ENCODE data around the gene DNMT3A. TPM values are rescaled to one million over a fixed set of nuclear protein-coding genes. Genes with fewer than 3 reads are reported as not detected.

The DNMT3A gene
- total RNA-seq, 1 donor from 2014 or later, result 63.0 TPM

DNA sequence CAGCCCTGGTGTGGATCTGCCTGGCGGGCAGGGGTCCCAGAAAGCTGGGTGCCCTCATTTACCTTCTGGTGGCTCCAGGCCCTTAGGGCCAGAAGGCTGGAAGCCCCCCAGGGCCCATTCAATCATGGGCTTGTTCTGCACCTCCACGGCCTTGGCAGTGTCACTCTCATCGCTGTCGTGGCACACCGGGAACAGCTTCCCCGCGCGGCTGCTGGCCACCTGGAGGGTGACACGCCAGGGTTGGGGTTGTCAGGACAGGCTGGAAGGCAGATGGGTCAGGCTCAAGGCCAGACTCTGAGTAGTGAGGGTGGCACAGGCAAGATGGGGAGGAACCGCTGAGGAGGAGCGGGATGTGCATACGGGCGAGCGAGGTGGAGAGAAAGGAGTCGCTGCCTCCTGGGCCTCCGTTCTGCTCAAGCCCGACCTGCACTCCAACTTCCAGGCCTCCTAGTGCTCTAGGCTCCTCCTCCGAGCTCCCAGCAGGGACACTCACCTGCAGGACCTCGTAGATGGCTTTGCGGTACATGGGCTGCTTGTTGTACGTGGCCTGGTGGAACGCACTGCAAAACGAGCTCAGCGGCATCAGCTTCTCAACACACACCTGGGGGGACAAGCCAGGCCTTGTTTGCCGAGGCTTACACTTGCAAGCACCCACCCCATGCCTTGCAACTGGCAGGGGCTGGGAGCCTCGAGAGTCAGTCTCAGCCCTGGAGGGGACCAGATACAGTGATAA, 95.0 kb downstream of the DNMT3A start:
- intact Hi-C loops (cut with micrococcal nuclease), result no loop called here

DNA sequence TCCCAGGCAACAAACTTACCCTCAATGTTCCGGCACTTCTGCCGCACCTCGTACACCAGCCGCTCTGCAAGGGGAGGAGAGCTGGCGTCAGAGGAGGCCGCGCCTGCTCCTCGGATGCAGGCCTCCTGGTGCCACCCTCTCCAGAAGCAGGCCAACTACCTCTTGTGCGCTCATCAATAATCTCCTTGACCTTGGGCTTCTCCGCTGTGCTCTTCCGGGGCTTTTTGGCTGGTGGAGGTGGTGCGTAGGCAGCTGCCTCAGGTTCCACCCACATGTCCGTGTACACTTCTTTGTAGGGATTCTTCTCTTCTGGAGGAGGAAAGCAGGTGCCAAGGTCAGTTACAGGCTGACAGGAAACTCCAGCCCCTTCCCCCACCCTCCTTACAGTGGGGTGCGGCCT, 95.7 kb downstream of the DNMT3A start:
- intact Hi-C loops (cut with micrococcal nuclease), result no loop called here

DNA sequence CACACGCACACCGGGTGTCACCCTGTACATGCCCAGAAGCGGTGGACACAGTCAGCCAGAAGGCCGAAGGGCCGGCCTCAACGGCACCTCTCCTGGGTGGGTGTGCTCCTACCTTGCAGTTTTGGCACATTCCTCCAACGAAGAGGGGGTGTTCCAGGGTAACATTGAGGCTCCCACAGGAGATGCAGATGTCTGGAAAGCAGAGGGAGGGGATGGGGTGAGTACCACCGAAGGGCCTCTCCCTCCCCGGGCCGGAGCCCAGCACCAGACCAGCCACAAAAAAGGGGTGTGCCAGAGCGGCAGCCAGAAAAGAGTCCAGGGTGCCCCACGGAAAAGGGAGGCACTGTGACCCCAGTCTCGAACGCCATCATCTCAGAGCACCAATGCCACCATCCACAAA, 96.6 kb downstream of the DNMT3A start:
- intact Hi-C loops (cut with micrococcal nuclease), result no loop called here

DNA sequence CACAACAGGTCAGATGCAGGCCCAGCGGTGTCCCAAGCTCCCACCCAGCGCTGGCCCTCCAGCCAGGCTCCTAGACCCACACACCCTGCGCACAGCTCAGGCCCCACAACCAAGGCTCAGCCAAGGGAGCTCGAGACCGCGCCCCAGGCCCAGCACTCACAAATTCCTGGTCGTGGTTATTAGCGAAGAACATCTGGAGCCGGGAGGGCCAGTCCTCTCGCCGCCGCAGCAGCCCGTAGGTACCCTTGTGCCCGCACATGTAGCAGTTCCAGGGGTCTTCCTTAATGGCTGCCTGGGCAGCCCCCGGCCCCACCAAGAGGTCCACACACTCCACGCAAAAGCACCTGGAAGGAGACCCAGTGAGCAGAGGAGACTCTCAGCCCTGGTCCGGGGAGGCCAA, 97.7 kb downstream of the DNMT3A start:
- intact Hi-C loops (cut with micrococcal nuclease), result no loop called here

DNA sequence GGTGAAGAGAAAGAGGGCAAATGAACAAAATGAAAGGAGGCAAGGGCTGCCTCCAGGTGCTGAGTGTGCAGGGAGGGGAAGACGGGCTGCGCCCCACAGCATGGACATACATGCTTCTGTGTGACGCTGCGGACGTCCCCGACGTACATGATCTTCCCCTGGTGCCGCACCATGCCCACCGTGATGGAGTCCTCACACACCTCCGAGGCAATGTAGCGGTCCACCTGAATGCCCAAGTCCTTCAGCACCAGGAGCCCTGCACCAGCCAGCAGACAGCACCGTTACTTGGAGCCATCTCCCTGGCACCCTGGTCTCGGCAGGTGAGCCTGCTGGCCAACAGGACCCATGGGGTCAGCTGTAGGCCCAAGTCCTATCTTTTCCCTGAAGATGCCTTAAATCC, 100.3 kb downstream of the DNMT3A start:
- intact Hi-C loops (cut with micrococcal nuclease), result no loop called here

DNA sequence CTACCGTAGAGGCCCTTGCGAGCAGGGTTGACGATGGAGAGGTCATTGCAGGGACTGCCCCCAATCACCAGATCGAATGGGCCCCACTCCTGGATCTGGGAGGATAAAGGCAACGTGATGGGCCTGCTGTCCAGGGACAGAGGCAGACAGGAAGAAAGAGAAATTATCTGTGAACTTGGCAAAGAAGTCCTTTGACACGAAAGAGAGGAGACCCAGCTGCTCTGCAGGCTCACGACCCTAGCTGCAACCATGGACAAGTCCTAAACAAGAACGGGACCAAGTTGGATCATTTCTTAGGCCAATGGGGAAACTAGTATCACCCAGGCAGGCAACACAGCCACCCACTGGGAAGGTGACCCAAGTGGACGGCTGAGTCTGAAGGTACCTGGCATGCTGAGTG, 101.1 kb downstream of the DNMT3A start:
- intact Hi-C loops (cut with micrococcal nuclease), result no loop called here

DNA sequence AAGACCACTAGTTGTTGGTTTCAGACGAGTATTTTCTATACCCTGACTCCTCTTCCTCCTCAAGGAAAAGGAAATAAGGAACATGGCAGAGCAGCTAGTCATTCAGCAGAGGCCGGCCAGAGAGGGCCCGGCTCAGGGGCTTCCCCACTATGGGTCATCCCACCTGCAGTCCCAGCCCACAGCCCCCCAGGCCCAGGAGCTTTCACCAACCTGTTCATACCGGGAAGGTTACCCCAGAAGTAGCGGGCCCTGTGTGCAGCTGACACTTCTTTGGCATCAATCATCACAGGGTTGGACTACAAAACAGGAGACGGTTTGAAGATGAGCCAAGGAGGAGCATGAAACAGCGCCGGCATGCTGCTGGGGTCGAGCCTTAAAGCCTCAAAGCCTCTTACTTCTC, 102.8 kb downstream of the DNMT3A start:
- intact Hi-C loops (cut with micrococcal nuclease), result no loop called here

DNA sequence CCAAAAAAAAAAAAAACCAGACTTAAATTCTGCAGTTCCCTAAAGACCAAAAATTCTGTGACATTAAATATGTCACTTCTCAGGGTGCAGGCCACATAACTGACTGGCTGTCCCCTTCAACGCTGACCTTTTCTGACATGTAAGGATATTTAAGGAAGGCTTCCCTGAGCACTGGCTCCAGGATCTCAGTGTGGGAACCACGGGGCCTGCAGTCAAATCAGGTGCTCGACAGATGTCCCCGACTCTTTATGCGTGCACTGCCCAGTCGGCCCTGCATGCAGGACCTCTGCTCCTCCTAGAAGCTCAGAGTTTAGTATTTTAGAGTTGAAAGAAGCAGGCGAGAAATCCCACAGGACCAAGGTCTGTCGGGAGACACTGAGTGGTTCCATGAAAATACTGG, 104.0 kb downstream of the DNMT3A start:
- intact Hi-C loops (cut with micrococcal nuclease), result no loop called here

DNA sequence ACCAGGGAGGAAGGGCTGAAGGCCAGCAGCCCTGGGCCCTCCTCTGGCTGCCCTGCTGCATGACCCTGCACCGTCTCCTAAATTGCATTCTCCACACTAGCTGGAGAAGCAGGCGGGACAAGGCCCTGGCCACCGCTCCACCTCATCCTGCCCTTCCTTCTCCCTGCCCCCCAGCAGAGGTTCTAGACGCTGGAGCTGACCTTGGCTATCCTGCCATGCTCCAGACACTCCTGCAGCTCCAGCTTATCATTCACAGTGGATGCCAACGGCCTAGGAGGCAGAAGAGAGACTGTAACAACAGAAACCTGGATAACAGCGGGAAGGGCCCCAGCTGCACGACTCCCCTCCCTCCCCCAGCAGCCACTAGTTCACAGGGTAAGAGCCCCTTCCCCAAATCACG, 105.0 kb downstream of the DNMT3A start:
- intact Hi-C loops (cut with micrococcal nuclease), result no loop called here

DNA sequence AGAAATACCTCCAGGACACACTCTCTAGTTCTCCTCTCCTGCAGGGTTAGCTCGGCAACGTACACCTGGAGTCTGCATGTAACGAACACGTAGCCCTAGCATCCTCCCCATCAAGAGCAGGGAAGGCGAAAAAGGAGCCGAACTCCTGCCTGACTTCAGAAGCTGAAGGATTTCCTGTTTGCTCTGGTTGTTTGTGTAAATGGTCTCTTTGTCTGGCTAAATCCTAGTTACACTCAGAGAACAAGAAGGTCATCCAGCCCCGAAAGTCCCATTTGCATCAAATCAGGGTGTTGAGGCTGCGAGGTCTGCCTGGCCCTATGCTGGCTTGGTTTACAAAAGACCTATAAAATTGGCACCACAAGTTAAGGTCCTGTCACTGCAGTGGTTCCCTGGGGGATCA, 107.0 kb downstream of the DNMT3A start:
- intact Hi-C loops (cut with micrococcal nuclease), result no loop called here

DNA sequence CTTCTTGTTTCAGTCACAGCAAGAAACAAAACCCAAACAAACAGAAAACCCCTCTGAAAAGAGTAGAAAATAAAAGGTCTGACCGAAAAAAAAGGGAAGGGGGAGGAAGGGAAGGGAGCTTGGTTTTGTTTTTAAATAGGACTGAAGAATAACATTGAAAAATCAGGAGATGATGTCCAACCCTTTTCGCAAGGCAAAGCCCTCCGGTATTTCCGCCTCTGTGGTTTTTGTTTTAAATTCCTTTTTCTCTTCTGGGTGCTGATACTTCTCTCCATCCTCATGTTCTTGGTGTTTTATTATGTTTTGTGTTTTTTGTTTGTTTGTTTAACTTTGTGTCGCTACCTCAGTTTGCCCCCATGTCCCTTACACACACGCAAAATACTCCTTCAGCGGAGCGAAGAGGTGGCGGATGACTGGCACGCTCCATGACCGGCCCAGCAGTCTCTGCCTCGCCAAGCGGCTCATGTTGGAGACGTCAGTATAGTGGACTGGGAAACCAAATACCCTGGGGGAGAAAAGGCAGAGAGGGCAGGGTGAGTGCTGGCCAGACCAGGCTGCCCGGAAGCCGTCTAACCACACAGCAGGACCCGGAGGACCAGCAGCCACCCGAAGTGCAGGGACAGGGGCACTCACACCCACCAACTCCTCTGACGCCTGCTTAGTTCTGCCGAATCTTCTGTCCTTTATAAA, 107.7 kb downstream of the DNMT3A start:
- intact Hi-C loops (cut with micrococcal nuclease), result no loop called here

DNA sequence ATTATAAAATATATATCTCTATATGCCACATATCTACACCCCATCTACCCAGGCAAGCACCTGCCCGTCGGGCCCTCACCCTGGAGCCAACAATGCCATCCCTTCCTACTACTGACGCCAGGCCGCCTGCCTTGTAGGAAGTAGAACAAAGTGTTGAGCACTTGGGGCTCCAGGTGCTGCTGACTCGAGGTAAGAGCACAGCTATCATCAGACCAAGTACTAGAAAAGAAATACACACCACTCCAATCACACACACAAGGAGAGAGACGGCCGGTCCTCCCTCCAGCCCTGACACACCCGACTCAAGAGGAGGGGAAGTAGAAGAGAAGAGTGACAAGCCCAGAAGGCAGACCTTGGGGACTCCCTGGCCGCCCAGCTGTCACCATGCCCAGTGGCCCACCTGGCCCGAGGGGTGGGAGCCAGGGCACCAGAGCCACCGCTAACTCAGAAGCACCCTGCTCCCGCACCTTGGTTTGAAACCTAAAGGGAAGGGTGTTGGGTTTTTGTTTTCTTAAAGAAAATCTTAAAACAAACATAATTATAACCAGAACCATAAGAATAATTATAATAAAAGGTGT, 109.4 kb downstream of the DNMT3A start:
- intact Hi-C loops (cut with micrococcal nuclease), result no loop called here

DNA sequence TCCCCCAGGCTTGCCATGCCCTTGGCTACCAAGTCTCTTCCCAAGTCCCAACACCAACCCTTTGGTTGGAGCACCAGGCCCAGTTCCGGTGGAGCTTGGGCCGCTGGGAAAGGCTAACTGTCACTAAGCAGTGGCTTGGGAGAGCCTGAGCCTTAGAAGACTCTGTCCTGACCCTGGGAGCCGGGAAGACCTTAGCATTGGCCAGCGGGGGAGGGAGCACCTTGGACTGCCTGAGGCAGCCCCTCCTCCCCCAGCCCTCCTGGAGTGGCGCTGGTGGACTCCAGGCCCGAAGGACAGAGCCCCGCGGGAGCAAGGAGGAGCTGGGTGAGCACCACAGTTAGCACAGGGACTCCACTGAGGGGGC, 110.8 kb downstream of the DNMT3A start:
- intact Hi-C loops (cut with micrococcal nuclease), result no loop called here

DNA sequence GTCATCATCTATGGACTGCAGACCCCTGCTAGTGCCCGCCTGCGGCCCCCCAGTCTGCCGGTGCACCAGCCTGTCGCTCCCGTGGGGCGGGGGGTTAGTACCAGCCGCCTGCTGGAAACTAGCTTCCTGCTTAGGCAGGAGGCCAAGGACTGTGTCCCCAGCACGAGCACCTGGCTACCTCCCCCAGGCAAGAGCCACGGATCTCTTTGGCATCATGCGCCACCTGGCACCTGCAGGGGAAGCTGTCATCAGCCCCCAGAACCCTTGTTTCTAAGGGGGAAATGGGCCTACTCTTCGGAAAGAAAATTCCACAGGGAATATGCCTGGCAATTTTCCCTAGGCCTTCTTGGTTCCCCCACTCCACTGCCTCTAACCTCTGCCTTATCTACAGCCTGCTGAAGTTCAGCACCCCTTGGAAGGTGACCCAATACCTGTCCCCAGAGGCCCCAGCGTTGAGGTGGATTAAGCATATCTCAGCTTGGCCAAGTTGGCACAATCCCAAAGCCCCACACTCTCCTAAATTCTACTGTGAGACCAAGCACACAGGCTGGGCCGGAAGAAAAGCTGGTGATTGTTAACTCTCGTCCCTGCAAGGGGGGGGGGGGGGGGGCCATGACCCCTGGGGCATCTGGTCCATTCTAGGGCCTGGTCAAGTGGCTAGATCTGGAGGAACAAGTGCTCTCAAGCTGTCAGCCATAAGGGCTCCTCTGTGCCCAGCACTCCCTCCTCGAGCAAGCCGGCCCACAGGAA, 111.4 kb downstream of the DNMT3A start:
- intact Hi-C loops (cut with micrococcal nuclease), result no loop called here

DNA sequence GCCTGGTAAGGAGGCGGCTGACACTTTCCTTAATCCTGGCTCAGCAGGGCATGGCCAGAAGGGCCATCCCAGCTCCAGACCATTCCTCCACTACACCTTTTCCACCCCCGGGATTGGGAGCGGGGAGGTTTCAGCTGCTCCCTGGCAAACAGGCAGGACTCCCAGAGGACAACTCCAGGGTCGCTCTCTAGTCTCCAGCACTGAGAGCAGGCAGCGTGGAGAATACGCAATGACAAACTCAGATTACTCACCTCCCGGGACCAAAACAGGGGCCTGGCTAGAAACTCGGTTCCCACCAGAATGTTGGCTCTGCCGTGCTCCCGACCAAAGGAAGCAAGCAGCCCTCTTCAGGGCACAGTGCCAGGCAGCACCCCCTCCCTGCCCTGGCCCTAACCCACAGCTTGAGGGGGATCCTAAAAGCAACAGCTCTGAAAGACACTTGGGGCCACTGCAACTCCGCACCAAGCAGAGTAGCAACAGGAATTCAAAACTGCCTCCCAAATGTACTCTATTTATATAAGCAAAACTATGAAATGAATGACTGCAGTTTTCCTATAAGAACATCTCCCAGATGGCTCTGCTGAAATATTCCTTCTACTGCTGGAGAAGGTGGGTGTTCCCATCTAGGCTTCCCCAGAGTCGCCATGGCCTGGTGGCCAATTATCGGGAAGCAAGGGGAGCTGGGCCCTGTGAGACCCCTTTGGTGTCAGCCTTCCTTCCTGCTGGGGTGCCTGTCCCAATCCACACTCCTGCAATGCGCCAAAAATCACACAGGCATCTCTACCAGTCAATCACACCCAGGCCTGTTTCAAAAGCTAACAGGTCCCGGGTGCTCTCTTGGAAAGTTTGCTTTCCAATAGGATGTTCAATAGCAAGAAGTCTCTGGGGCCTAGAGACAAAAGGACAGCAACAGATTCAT, 112.2 kb downstream of the DNMT3A start:
- intact Hi-C loops (cut with micrococcal nuclease), result no loop called here

DNA sequence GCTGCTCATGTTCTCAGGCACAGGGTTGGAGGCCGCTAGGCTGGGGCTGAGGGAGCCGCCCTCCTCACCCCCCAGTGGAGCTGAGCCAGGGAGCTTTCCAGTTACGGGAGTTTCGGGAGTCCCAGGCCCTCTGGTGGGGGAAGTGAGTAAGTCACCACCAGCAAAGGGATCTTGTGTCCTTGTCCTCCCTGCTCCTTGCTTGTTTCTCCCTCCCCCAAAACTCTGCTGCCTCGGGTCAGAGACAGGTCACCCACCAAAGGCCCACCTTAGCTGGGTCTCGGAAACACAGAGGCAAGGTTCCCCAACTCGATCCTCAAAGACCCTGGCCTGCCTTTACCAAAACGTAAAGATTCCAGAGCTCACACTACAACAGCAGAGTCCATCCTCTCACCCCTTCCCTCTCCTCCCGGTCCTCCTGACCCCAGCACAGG, 112.9 kb downstream of the DNMT3A start:
- intact Hi-C loops (cut with micrococcal nuclease), result no loop called here

DNA sequence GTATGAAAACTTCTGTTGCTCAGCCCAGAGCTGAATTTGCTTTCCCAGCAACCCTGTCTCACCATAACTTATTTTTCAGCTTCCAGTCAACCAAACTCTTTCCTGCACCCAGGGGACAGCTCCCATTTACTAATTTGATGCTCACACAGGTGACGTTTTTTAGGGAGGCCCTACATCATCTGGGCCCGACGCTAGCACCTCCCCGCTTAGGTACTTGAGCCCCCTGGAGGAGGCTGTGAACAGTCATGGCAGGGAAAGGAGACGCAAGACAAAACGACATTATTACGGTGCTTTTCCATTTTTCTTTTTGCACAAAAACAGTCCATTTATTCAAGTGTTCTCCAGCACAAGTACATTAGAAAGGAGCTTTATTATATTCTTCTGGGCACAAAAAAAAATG, 114.1 kb downstream of the DNMT3A start:
- intact Hi-C loops (cut with micrococcal nuclease), result no loop called here

DNA sequence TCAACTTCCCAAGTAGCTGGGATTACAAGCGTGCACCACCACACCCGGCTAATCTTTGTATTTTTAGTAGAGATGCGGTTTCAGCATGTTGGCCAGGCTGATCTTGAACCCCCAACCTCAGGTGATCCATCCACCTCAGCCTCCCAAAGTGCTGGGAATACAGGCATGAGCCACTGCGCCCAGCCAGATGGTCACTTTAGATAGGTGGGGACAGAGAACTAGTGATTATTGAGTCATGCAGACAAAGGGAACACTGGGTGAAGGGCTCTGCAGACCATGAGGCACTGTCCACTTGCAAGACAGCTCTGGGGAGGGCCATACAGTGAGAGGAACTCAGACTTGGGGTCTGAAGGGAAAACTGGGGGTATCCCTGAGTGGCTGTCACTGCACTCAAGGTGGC, 114.9 kb downstream of the DNMT3A start:
- intact Hi-C loops (cut with micrococcal nuclease), result no loop called here

DNA sequence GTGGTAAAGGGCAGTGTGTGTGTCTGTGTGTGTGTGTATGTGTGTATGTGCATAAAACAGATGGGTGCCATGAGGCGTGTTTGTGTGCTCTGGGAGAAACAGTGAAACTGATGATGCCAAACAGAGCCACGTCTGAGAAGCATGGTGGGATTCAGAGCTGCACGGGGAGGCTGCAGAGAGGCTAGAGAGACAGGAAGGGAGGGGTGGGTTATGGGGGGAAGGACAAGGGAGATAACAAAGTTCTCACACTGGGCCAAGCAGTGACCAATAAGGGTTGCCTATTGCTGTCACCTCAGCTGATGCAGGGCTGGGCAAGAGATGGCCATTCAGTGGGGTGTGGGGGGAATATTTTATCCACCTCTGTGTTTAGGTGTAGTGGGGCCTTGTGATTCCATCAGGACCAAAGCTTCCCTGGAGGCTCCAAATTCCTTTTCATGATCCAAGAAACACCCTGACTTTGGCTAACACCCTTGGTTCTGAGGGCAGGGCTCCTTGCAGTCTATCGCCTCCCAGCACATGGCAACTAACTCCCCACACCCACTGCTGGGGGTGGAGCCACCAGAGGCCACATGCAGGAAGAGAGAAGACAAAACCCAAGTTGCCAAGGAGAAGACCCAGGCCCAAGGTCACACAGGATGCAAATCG, 119.1 kb downstream of the DNMT3A start:
- intact Hi-C loops (cut with micrococcal nuclease), result no loop called here

DNA sequence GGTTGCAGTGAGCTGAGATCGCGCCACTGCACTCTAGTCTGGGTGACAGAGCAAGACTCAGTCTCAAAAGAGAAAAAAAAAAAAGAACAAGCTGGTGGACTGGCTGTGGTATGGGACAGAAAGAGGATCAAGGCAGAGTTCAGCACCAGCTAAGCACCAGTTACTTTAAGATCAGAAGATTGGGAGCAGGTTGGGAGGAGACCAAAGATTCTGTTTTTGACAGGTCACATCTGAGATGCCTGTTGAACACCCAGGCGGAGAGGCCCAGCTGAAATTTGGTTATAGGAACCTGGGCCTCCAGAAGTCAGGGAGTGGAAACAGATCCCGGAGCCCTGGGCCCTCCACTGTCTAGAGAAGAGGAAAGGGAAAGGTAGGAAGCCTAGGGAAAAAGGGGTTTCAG, 120.1 kb downstream of the DNMT3A start:
- intact Hi-C loops (cut with micrococcal nuclease), result no loop called here

DNA sequence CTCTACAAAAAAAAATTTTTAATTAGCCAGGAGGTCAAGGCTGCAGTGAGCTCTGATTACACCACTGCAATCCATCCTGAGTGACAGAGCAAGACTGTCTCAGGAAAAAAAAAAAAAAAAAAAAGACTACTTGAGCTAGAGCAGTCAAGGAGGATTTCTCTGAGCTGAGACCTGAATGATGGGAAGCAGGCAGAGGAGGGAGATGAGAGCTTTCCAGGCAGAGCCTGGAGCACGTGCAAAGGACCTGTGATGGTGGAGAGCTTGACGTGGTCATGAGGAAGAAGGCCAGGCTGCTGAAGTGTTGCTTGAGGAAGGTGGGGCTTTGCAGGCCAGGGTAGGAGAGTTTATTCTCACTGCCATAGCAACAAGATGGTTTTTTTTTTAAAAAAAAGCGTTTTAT, 121.4 kb downstream of the DNMT3A start:
- intact Hi-C loops (cut with micrococcal nuclease), result no loop called here

Measured in T-helper 2 cell treated with Interferon-gamma antibody and Interleukin-4, amounts not matched to agents 100 ng/mL and 5 ng/mL, for 36 hours (primary cell).